H9 (cell line): ENCODE data around the gene CWC15. TPM values are rescaled to one million over a fixed set of nuclear protein-coding genes. Genes with fewer than 3 reads are reported as not detected.

Source experiments
- DNase-seq: peaks from one replicate; pipeline ENCODE4 v3.0.0-alpha.2; 2017
- H2AFZ ChIP-seq: one replicate; pipeline ENCODE4 v1.6.1; 2013; ENCODE audit warnings: mild to moderate bottlenecking, low read length, control low read depth, moderate library complexity
- H2AK5ac ChIP-seq: 2 replicates; pipeline ENCODE4 v1.6.1; 2013; ENCODE audit warnings: low read length, control low read depth, mixed read lengths; ENCODE audit not compliant: insufficient read length
- H2BK120ac ChIP-seq: one replicate; pipeline ENCODE4 v1.6.1; 2013; ENCODE audit warnings: low read depth, mild to moderate bottlenecking, low read length, control low read depth, inconsistent platforms; ENCODE audit not compliant: poor library complexity, severe bottlenecking
- H2BK12ac ChIP-seq: 2 replicates; pipeline ENCODE4 v1.6.1; 2013; ENCODE audit warnings: low read length, control low read depth, mixed read lengths, low read depth; ENCODE audit not compliant: insufficient read length
- H2BK15ac ChIP-seq: 2 replicates; pipeline ENCODE4 v1.6.1; 2013; ENCODE audit warnings: low read depth, low read length, control low read depth
- H2BK20ac ChIP-seq: one replicate; pipeline ENCODE4 v1.6.1; 2013; ENCODE audit warnings: low read depth, mild to moderate bottlenecking, low read length, control low read depth, inconsistent platforms; ENCODE audit not compliant: poor library complexity, severe bottlenecking
- H2BK5ac ChIP-seq: 2 replicates; pipeline ENCODE4 v1.6.1; 2013; ENCODE audit warnings: low read length, control low read depth, mixed read lengths; ENCODE audit not compliant: insufficient read length
- H3K14ac ChIP-seq: 2 replicates; pipeline ENCODE4 v1.6.1; 2013; ENCODE audit warnings: low read length, control low read depth; ENCODE audit not compliant: insufficient read depth
- H3K18ac ChIP-seq: 2 replicates; pipeline ENCODE4 v1.6.1; 2013; ENCODE audit warnings: low read depth, mild to moderate bottlenecking, mixed read lengths, low read length, control low read depth; ENCODE audit not compliant: insufficient read length
- H3K23ac ChIP-seq: 2 replicates; pipeline ENCODE4 v1.6.1; 2013; ENCODE audit warnings: low read length, control low read depth, mixed read lengths, low read depth; ENCODE audit not compliant: insufficient read length
- H3K23me2 ChIP-seq: 2 replicates; pipeline ENCODE4 v1.6.1; 2013; ENCODE audit warnings: low read depth, mild to moderate bottlenecking, mixed read lengths, low read length, control low read depth; ENCODE audit not compliant: insufficient read length, poor library complexity, severe bottlenecking
- H3K27ac ChIP-seq: 2 replicates; pipeline ENCODE4 v1.5.1; 2013; ENCODE audit warnings: low read length, control low read depth, mixed read lengths, low read depth; ENCODE audit not compliant: insufficient read length
- H3K27me3 ChIP-seq: 2 replicates; pipeline ENCODE4 v1.6.1; 2013; ENCODE audit warnings: low read length, control low read depth, inconsistent platforms; ENCODE audit not compliant: insufficient read depth
- H3K4ac ChIP-seq: 2 replicates; pipeline ENCODE4 v1.6.1; 2013; ENCODE audit warnings: low read depth, mild to moderate bottlenecking, control low read depth, inconsistent platforms, low read length, moderate library complexity
- H3K4me1 ChIP-seq: 2 replicates; pipeline ENCODE4 v1.6.1; 2013; ENCODE audit warnings: low read length, control low read depth, inconsistent platforms; ENCODE audit not compliant: insufficient read depth
- H3K4me2 ChIP-seq: 2 replicates; pipeline ENCODE4 v1.6.1; 2013; ENCODE audit warnings: low read length, control low read depth, mixed read lengths; ENCODE audit not compliant: insufficient read length, insufficient read depth
- H3K56ac ChIP-seq: 2 replicates; pipeline ENCODE4 v1.6.1; 2013; ENCODE audit warnings: low read depth, mild to moderate bottlenecking, mixed read lengths, low read length, control low read depth; ENCODE audit not compliant: insufficient read length
- H3K79me1 ChIP-seq: 2 replicates; pipeline ENCODE4 v1.6.1; 2013; ENCODE audit warnings: low read depth, mild to moderate bottlenecking, moderate library complexity, low read length, control low read depth, inconsistent platforms; ENCODE audit not compliant: insufficient read depth, poor library complexity, severe bottlenecking
- H3K79me2 ChIP-seq: 2 replicates; pipeline ENCODE4 v1.6.1; 2013; ENCODE audit warnings: low read length, control low read depth, inconsistent platforms; ENCODE audit not compliant: insufficient read depth
- H3K9ac ChIP-seq: 2 replicates; pipeline ENCODE4 v1.6.1; 2013; ENCODE audit warnings: low read length, control low read depth, mixed read lengths; ENCODE audit not compliant: insufficient read length; ENCODE audit errors: extremely low read depth
- H3K9me3 ChIP-seq: one replicate; pipeline ENCODE4 v1.6.1; 2013; ENCODE audit warnings: low read depth, low read length, inconsistent platforms; ENCODE audit not compliant: control insufficient read depth
- H3T11ph ChIP-seq: one replicate; pipeline ENCODE4 v1.6.1; 2013; ENCODE audit warnings: mild to moderate bottlenecking, low read length, control low read depth, inconsistent platforms
- H4K20me1 ChIP-seq: one replicate; pipeline ENCODE4 v1.6.1; 2013; ENCODE audit not compliant: control insufficient read depth, insufficient read length, insufficient read depth
- H4K5ac ChIP-seq: 2 replicates; pipeline ENCODE4 v1.6.1; 2013; ENCODE audit warnings: low read depth, mild to moderate bottlenecking, mixed read lengths, low read length, control low read depth; ENCODE audit not compliant: insufficient read length
- H4K8ac ChIP-seq: replicated peaks from 2 replicates; pipeline ENCODE4 v1.6.1; 2013; ENCODE audit warnings: low read length, control low read depth, mixed read lengths, low read depth; ENCODE audit not compliant: insufficient read length
- H4K91ac ChIP-seq: 2 replicates; pipeline ENCODE4 v1.6.1; 2013; ENCODE audit warnings: low read depth, mild to moderate bottlenecking, moderate library complexity, mixed read lengths, low read length, control low read depth; ENCODE audit not compliant: insufficient read length
- H3K27ac Mint-ChIP-seq, 3 experiments: 2 replicates in 2 of 3; 3 replicates in 1 of 3; pipeline ENCODE4 v1.8.0; 2020 to 2021; ENCODE audit warnings: mixed read lengths in 3 of 3, mild to moderate bottlenecking in 1 of 3, moderate library complexity in 1 of 3
- H3K27me3 Mint-ChIP-seq: 2 replicates; pipeline ENCODE4 v1.8.0; 2021; ENCODE audit warnings: low read depth, mild to moderate bottlenecking, moderate library complexity, mixed read lengths
- H3K36me3 Mint-ChIP-seq, 3 experiments: 2 replicates in 2 of 3; 3 replicates in 1 of 3; pipeline ENCODE4 v1.8.0; 2020 to 2021; ENCODE audit warnings: low read depth in 3 of 3, mixed read lengths in 3 of 3; ENCODE audit not compliant: insufficient read depth in 1 of 3
- H3K4me1 Mint-ChIP-seq, 2 experiments: 2 replicates each; pipeline ENCODE4 v1.8.0; 2020; ENCODE audit warnings: mixed read lengths in 2 of 2
- H3K4me3 Mint-ChIP-seq, 2 experiments: 2 replicates in 1 of 2; 3 replicates in 1 of 2; pipeline ENCODE4 v1.8.0; 2020 to 2021; ENCODE audit warnings: mild to moderate bottlenecking in 2 of 2, mixed read lengths in 2 of 2, moderate library complexity in 1 of 2
- H3K9me3 Mint-ChIP-seq, 2 experiments: 2 replicates in 1 of 2; 3 replicates in 1 of 2; pipeline ENCODE4 v1.8.0; 2020; ENCODE audit warnings: mild to moderate bottlenecking in 2 of 2, mixed read lengths in 2 of 2, moderate library complexity in 1 of 2
- WGBS: extraction: QIAGEN DNeasy Blood & Tissue Kit; methylation state at CpG from one replicate; pipeline ENCODE4 v1.1.7; 2013; ENCODE audit warnings: missing lambda C conversion rate, low lambda C conversion rate, mixed read lengths; ENCODE audit not compliant: insufficient read length; ENCODE audit errors: extremely low coverage; 5-methylcytosine and 5-hydroxymethylcytosine counted together
- total RNA-seq: library from RNA; stranded (reverse); gene quantifications from 2 replicates; pipeline ENCODE4 v1.2.1, GENCODE V29; 2021
- TF ChIP-seq, protein P1 (sequence below): fragments of 200-600 bp; sonication (generic); conservative IDR thresholded peaks from 3 replicates; pipeline ENCODE4 v1.8.0; 2021; ENCODE audit warnings: antibody characterized with exemption, mild to moderate bottlenecking

Gene CWC15
- total RNA-seq, 1 experiment from 2014 or later = 76.9 TPM

DNA sequence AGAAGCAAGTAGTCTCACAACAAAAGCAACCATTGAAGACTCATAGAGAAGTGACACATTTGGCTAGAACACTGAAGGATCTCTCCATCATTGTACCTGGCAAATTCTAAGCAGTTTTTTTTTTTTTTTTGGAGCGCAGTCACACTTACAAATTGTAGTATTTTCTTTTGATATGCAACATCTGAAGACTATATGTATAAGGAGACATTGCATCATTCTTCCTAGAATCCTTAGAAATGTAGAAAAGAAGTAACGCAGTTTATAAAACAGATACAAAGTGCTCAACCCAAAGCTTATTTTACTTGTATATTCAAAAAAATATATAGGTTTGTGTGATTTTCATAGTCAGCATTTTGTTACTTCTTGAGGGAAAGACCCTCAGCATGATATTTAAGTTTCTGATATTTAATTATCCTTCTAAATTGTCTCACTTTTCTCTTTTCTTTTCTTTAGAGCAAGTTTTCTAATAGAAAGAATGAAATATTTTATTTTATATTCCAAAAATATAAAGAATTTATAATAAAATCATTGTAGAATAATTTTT is 20.1 kb upstream of the CWC15 start:
- no peaks in the 10 kb centered on the region for H3K9me3 ChIP-seq
- H3K14ac ChIP-seq = no peak overlapping the region
- no peak for DNase-seq
- H2BK120ac ChIP-seq = no peak overlapping the region
- H3K23me2 ChIP-seq = no peaks in the 10 kb centered on the region
- WGBS = no CpG with 5 or more reads among the region's 2 CpGs
- TF ChIP-seq, protein P1, sequence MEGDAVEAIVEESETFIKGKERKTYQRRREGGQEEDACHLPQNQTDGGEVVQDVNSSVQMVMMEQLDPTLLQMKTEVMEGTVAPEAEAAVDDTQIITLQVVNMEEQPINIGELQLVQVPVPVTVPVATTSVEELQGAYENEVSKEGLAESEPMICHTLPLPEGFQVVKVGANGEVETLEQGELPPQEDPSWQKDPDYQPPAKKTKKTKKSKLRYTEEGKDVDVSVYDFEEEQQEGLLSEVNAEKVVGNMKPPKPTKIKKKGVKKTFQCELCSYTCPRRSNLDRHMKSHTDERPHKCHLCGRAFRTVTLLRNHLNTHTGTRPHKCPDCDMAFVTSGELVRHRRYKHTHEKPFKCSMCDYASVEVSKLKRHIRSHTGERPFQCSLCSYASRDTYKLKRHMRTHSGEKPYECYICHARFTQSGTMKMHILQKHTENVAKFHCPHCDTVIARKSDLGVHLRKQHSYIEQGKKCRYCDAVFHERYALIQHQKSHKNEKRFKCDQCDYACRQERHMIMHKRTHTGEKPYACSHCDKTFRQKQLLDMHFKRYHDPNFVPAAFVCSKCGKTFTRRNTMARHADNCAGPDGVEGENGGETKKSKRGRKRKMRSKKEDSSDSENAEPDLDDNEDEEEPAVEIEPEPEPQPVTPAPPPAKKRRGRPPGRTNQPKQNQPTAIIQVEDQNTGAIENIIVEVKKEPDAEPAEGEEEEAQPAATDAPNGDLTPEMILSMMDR = no peak
- no peak overlapping the region for H4K91ac ChIP-seq
- H3K4ac ChIP-seq = no peak overlapping the region
- no peaks in the 10 kb centered on the region for H3K27me3 ChIP-seq
- no peak overlapping the region for H3K4me3 Mint-ChIP-seq
- no peak overlapping the region for H3K23ac ChIP-seq
- H3K79me1 ChIP-seq = no peaks in the 10 kb centered on the region
- H4K20me1 ChIP-seq = no peaks in the 10 kb centered on the region
- H2BK15ac ChIP-seq = no peak overlapping the region
- no peak overlapping the region for H3K9ac ChIP-seq
- no peak overlapping the region for H3T11ph ChIP-seq
- no peak overlapping the region for H3K18ac ChIP-seq
- H2BK5ac ChIP-seq = no peak overlapping the region
- H3K9me3 Mint-ChIP-seq = no peaks in the 10 kb centered on the region
- H4K8ac ChIP-seq = no peak overlapping the region
- peaks cover 0 to 6% (median 1%) of the 10 kb centered on the region in 3 experiments; a peak in 5 of 7 replicates for H3K36me3 Mint-ChIP-seq
- no peaks in the 10 kb centered on the region for H3K79me2 ChIP-seq
- no peak overlapping the region for H2AFZ ChIP-seq
- no peak overlapping the region for H2BK12ac ChIP-seq
- no peak overlapping the region for H3K27ac Mint-ChIP-seq
- H3K4me1 ChIP-seq = no peaks in the 10 kb centered on the region
- no peak overlapping the region for H3K27ac ChIP-seq
- H3K4me2 ChIP-seq = no peak overlapping the region
- H3K27me3 Mint-ChIP-seq = peaks cover 28% of the 10 kb centered on the region
- H3K56ac ChIP-seq = no peak overlapping the region
- no peak overlapping the region for H2AK5ac ChIP-seq
- no peaks in the 10 kb centered on the region; a peak in 1 of 4 replicates for H3K4me1 Mint-ChIP-seq
- H4K5ac ChIP-seq = no peak overlapping the region
- H2BK20ac ChIP-seq = no peak overlapping the region
